Choroid plexus epithelial cell (primary cell): ENCODE data around the gene DPP10.

Experiments used
- DNase-seq: peaks from one replicate; pipeline ENCODE4 v3.0.0-alpha.2; 2010; ENCODE audit warnings: low read depth
- H3K4me3 ChIP-seq: 2 replicates; pipeline ENCODE4 v1.5.1; 2011; ENCODE audit warnings: low read depth, mild to moderate bottlenecking, control low read depth, low read length, moderate library complexity
- TF ChIP-seq, protein P1 (sequence below): conservative IDR thresholded peaks from 2 replicates; pipeline ENCODE4 v1.5.1; 2011; ENCODE audit warnings: low read depth, mild to moderate bottlenecking, control low read depth, inconsistent platforms, low read length, moderate library complexity

DPP10 gene

DNA sequence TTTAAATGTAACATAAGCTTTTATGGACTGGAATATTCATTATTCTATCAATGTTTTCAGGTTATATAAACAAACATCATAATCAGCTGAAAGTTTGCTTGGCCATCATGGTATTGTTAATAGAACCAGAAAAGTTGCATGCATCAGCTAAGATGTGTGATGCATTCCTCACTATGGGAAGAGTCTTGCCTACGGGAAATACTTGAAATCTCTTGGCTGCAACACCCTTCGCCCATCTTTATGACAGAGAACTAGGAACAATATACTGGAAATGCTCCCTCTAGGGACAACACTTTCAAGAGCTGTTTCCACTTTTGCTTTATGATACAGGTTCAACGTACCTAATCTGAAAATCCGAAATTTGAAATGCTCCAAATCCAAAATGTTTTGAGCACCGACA, 1390.8 kb downstream of the DPP10 start:
- DNase-seq = no peak
- TF ChIP-seq, protein P1, sequence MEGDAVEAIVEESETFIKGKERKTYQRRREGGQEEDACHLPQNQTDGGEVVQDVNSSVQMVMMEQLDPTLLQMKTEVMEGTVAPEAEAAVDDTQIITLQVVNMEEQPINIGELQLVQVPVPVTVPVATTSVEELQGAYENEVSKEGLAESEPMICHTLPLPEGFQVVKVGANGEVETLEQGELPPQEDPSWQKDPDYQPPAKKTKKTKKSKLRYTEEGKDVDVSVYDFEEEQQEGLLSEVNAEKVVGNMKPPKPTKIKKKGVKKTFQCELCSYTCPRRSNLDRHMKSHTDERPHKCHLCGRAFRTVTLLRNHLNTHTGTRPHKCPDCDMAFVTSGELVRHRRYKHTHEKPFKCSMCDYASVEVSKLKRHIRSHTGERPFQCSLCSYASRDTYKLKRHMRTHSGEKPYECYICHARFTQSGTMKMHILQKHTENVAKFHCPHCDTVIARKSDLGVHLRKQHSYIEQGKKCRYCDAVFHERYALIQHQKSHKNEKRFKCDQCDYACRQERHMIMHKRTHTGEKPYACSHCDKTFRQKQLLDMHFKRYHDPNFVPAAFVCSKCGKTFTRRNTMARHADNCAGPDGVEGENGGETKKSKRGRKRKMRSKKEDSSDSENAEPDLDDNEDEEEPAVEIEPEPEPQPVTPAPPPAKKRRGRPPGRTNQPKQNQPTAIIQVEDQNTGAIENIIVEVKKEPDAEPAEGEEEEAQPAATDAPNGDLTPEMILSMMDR = no peak
- no peak overlapping the region for H3K4me3 ChIP-seq

DNA sequence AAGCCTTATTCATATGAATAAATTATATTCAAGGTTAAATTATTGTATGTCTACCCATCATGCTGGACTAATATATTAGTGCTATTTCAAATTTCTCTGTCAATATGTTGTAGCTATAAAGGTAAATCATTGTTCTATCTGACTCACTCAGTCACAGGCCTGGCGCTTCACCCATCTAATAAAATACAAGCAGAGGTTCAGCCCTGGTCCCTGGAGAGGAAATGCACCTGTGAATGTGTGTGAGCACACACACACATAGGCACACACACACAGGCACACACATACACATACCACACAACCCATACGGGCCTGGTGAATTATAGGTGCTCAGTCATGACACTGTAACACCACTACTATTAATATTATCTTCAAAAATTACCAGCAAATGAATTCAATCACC, 1396.1 kb downstream of the DPP10 start:
- TF ChIP-seq, protein P1 = no peak
- DNase-seq = no peak
- H3K4me3 ChIP-seq = no peak overlapping the region

DNA sequence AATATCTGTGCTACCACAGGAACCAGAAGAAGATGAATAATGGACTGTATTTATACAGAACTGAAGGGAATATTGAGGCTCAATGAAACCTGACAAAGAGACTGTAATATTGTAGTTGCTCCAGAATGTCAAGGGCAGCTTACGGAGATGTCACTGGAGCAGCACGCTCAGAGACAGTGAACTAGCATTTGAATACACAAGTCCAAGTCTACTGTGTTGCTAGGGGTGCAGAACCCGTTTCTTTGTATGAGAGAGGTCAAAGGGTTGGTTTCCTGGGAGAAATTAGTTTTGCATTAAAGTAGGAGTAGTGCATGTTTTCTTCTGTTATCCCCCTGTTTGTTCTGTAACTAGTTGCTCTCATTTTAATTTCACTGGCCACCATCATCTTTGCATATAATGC, 1399.9 kb downstream of the DPP10 start:
- TF ChIP-seq, protein P1 = no peak
- no peak for DNase-seq
- no peak overlapping the region for H3K4me3 ChIP-seq

DNA sequence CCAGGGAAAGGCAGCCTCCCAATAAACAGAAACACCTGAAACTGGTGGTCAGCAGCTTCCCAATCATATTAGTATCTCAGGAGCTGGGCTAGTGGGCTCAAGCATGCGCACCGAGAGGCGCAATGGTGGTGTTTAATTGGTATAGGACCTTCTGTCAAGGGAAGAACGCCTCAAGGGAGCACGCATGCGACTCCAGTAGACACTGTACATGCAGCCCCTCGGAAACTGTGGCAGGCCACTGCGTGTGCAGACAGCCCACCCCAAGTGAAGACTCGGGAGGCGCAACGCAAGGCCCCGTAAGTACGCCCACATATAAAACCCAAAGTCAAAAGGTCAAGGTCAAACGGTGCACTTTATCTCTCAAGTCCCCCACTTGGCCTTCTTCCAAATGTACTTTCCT, 1405.8 kb downstream of the DPP10 start:
- no peak overlapping the region for H3K4me3 ChIP-seq
- DNase-seq = no peak
- TF ChIP-seq, protein P1 = no peak

DNA sequence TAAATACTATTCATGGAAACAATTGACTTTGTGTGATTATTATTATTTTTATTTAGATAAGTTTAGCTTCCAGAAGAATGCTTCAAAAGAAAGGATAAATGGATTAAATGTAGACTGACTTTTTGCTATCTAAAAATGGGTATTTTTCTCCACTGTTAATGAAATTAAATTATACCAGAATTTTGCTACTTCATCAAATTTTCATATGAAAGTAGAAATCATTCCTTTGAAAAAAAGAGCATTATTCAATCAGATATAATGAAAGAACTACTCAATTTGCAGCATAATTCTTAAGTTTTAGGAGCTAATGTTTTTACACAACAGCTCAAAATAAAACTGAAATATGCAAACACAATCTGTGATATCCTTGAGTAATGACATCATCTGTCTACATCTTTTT, 1424.6 kb downstream of the DPP10 start:
- no peak for DNase-seq
- TF ChIP-seq, protein P1 = no peak
- no peak overlapping the region for H3K4me3 ChIP-seq

DNA sequence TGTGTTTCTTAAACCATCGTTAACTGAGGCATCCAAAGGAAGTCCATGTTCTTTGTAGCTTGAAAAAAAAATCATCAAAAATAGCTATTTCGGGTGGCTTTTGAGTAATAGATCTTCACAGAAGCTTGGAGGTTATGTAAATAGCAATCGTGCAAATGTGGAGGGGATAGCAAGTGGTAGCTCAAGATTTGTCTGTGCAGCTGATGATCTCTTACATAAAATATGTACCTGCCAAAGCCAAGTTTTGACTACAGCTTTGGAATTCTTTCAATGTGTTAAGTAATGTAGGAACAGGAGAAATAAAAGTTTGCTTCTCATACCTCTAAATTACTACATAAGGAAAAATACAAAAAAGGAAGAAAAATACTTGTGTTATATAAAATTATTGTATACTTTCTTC, 1432.0 kb downstream of the DPP10 start:
- TF ChIP-seq, protein P1 = no peak
- H3K4me3 ChIP-seq = no peak overlapping the region

GRCh38 chr2:115880558-115880957, 1438.1 kb downstream of the DPP10 start:
- TF ChIP-seq, protein P1 = no peak
- no peak overlapping the region for H3K4me3 ChIP-seq
- DNase-seq = no peak

More for the DNA sequence above, 1432.0 kb downstream of the DPP10 start:
- DNase-seq = no peak
